GM21390 (cell line): ENCODE data around the gene RSAD1.
A peak's percentile ranks its signal among the peaks of the same experiment; 100 is the strongest.

Source experiments
- ATAC-seq: cut with Tn5 transposase; IDR thresholded peaks from one replicate; pipeline ENCODE4 v1.9.1; 2021; ENCODE audit not compliant: unreplicated experiment

Gene RSAD1

GRCh38 chr17:50478391-50479381, at the start of gene RSAD1:
RSAD1 (plus strand) TSS chr17:50478860; CDS start chr17:50478885, 25 bp downstream.
- ATAC-seq, result peak; percentile 88

- no peak for ATAC-seq
These were observed 48.9 kb upstream of the RSAD1 start for GRCh38 chr17:50429793-50430192.

- no peak for ATAC-seq
These were observed 47.6 kb upstream of the RSAD1 start for GRCh38 chr17:50430821-50431618.

- ATAC-seq, result no peak
These were observed 46.4 kb upstream of the RSAD1 start for GRCh38 chr17:50432125-50432762.

GRCh38 chr17:50437409-50437808, 41.3 kb upstream of the RSAD1 start:
- ATAC-seq, result no peak

- no peak for ATAC-seq
These were observed 39.7 kb upstream of the RSAD1 start for GRCh38 chr17:50439008-50439407.

- ATAC-seq, result no peak
These were observed 38.4 kb upstream of the RSAD1 start for GRCh38 chr17:50440172-50440837.

- no peak for ATAC-seq
These were observed 37.5 kb upstream of the RSAD1 start for GRCh38 chr17:50440838-50441829.

GRCh38 chr17:50443505-50443974, 35.1 kb upstream of the RSAD1 start:
- no peak for ATAC-seq

GRCh38 chr17:50444841-50445715, 33.6 kb upstream of the RSAD1 start:
- ATAC-seq, result no peak

- no peak for ATAC-seq
These were observed 32.8 kb upstream of the RSAD1 start for GRCh38 chr17:50445730-50446325.

GRCh38 chr17:50447870-50448595, 30.6 kb upstream of the RSAD1 start:
- ATAC-seq, result no peak

- no peak for ATAC-seq
These were observed 30.0 kb upstream of the RSAD1 start for GRCh38 chr17:50448643-50449042.

- no peak for ATAC-seq
These were observed 26.6 kb upstream of the RSAD1 start for GRCh38 chr17:50451943-50452629.

GRCh38 chr17:50452630-50453300, 25.9 kb upstream of the RSAD1 start:
- ATAC-seq, result no peak

- ATAC-seq, result no peak
These were observed 24.8 kb upstream of the RSAD1 start for GRCh38 chr17:50453901-50454300.
